HUES48 (cell line): Measurements from ENCODE around the gene CEP290.

ENCODE experiments used
- H3K27ac ChIP-seq: one replicate; pipeline ENCODE4 v1.7.0; 2013; ENCODE audit warnings: low read depth, low read length, inconsistent platforms
- H3K27me3 ChIP-seq: 2 replicates; pipeline ENCODE4 v1.6.1; 2013; ENCODE audit warnings: mild to moderate bottlenecking, low read length; ENCODE audit not compliant: control insufficient read depth, insufficient read depth
- H3K36me3 ChIP-seq: 2 replicates; pipeline ENCODE4 v1.6.1; 2013; ENCODE audit warnings: low read length; ENCODE audit not compliant: control insufficient read depth, insufficient read depth
- H3K4me1 ChIP-seq: 2 replicates; pipeline ENCODE4 v1.6.1; 2013; ENCODE audit warnings: mild to moderate bottlenecking, low read length; ENCODE audit not compliant: control insufficient read depth, insufficient read depth
- H3K4me3 ChIP-seq: 2 replicates; pipeline ENCODE4 v1.5.1; 2013; ENCODE audit warnings: mild to moderate bottlenecking, low read depth, low read length
- H3K9ac ChIP-seq: 2 replicates; pipeline ENCODE4 v1.6.1; 2013; ENCODE audit warnings: mild to moderate bottlenecking, low read depth, low read length, moderate library complexity
- H3K9me3 ChIP-seq: 2 replicates; pipeline ENCODE4 v1.6.1; 2013; ENCODE audit warnings: low read length; ENCODE audit not compliant: control insufficient read depth, insufficient read depth

The CEP290 gene

GRCh38 chr12:88093573-88093972 lies 48.3 kb downstream of the CEP290 start:
- no peaks in the 10 kb centered on the region for H3K27me3 ChIP-seq
- H3K9me3 ChIP-seq: no peaks in the 10 kb centered on the region
- no peak overlapping the region for H3K9ac ChIP-seq
- peaks cover 10% of the 10 kb centered on the region for H3K36me3 ChIP-seq
- H3K4me1 ChIP-seq: no peaks in the 10 kb centered on the region
- H3K27ac ChIP-seq: no peak overlapping the region
- no peak overlapping the region for H3K4me3 ChIP-seq

- no peak overlapping the region for H3K9ac ChIP-seq
- no peak overlapping the region for H3K27ac ChIP-seq
- no peaks in the 10 kb centered on the region for H3K27me3 ChIP-seq
- H3K4me3 ChIP-seq: no peak overlapping the region
- H3K36me3 ChIP-seq: peaks cover 14% of the 10 kb centered on the region
- no peaks in the 10 kb centered on the region for H3K9me3 ChIP-seq
- H3K4me1 ChIP-seq: no peaks in the 10 kb centered on the region
Measured at GRCh38 chr12:88092771-88093170, 49.1 kb downstream of the CEP290 start.

- Histone ChIP-seq H3K4me1 (no peaks in the 10 kb centered on the region), H3K36me3 (peaks cover 52% of the 10 kb centered on the region), H3K9ac (no peak overlapping the region), H3K4me3 (no peak overlapping the region), H3K27ac (no peak overlapping the region), H3K27me3 (no peaks in the 10 kb centered on the region), H3K9me3 (no peaks in the 10 kb centered on the region)
Measured at GRCh38 chr12:88084210-88084609, 57.7 kb downstream of the CEP290 start.

GRCh38 chr12:88083634-88084033 lies 58.3 kb downstream of the CEP290 start:
- no peak overlapping the region for H3K9ac ChIP-seq
- no peak overlapping the region for H3K4me3 ChIP-seq
- no peaks in the 10 kb centered on the region for H3K27me3 ChIP-seq
- peaks cover 51% of the 10 kb centered on the region for H3K36me3 ChIP-seq
- no peaks in the 10 kb centered on the region for H3K4me1 ChIP-seq
- no peak overlapping the region for H3K27ac ChIP-seq
- no peaks in the 10 kb centered on the region for H3K9me3 ChIP-seq

GRCh38 chr12:88081247-88081646 lies 60.6 kb downstream of the CEP290 start:
- H3K4me3 ChIP-seq: no peak overlapping the region
- H3K36me3 ChIP-seq: peaks cover 61% of the 10 kb centered on the region

GRCh38 chr12:88067301-88067700 lies 74.6 kb downstream of the CEP290 start:
- H3K9ac ChIP-seq: no peak overlapping the region
- H3K9me3 ChIP-seq: no peaks in the 10 kb centered on the region
- H3K4me1 ChIP-seq: no peaks in the 10 kb centered on the region; the same call in 1 of the 2 replicates
- no peak overlapping the region for H3K27ac ChIP-seq
- H3K27me3 ChIP-seq: no peaks in the 10 kb centered on the region
- 0 out of 2 replicates have a peak, but pooled peaks cover 6% of the 10 kb centered on the region for H3K36me3 ChIP-seq
- no peak overlapping the region for H3K4me3 ChIP-seq

More at GRCh38 chr12:88081247-88081646, 60.6 kb downstream of the CEP290 start:
- Histone ChIP-seq H3K27me3 (no peaks in the 10 kb centered on the region), H3K4me1 (no peaks in the 10 kb centered on the region), H3K27ac (no peak overlapping the region), H3K9ac (no peak overlapping the region), H3K9me3 (no peaks in the 10 kb centered on the region)

- Histone ChIP-seq H3K4me3 (no peak overlapping the region), H3K36me3 (0 out of 2 replicates have a peak, but pooled peaks cover 9% of the 10 kb centered on the region), H3K9ac (no peak overlapping the region), H3K27ac (no peak overlapping the region), H3K4me1 (no peaks in the 10 kb centered on the region), H3K27me3 (no peaks in the 10 kb centered on the region), H3K9me3 (no peaks in the 10 kb centered on the region)
Measured at GRCh38 chr12:88063375-88063774, 78.5 kb downstream of the CEP290 start.

GRCh38 chr12:88062474-88062873 lies 79.4 kb downstream of the CEP290 start:
- Histone ChIP-seq H3K4me1 (no peaks in the 10 kb centered on the region), H3K4me3 (no peak overlapping the region), H3K27ac (no peak overlapping the region), H3K27me3 (no peaks in the 10 kb centered on the region), H3K9ac (no peak overlapping the region), H3K36me3 (peaks cover 11% of the 10 kb centered on the region; the same call in 1 of the 2 replicates), H3K9me3 (no peaks in the 10 kb centered on the region)

GRCh38 chr12:88058719-88059077 lies 83.2 kb downstream of the CEP290 start:
- H3K27me3 ChIP-seq: no peaks in the 10 kb centered on the region
- H3K27ac ChIP-seq: no peak overlapping the region
- peaks cover 19% of the 10 kb centered on the region for H3K36me3 ChIP-seq

GRCh38 chr12:88057994-88058718 lies 83.7 kb downstream of the CEP290 start:
- no peak overlapping the region for H3K4me3 ChIP-seq
- H3K4me1 ChIP-seq: no peaks in the 10 kb centered on the region
- H3K9ac ChIP-seq: no peak overlapping the region
- no peaks in the 10 kb centered on the region for H3K9me3 ChIP-seq
- H3K27me3 ChIP-seq: no peaks in the 10 kb centered on the region
- H3K27ac ChIP-seq: no peak overlapping the region
- peaks cover 21% of the 10 kb centered on the region for H3K36me3 ChIP-seq

More at GRCh38 chr12:88058719-88059077, 83.2 kb downstream of the CEP290 start:
- no peaks in the 10 kb centered on the region for H3K4me1 ChIP-seq
- no peak overlapping the region for H3K4me3 ChIP-seq
- H3K9me3 ChIP-seq: no peaks in the 10 kb centered on the region
- no peak overlapping the region for H3K9ac ChIP-seq

- no peak overlapping the region for H3K9ac ChIP-seq
- H3K36me3 ChIP-seq: peaks cover 29% of the 10 kb centered on the region
- H3K27me3 ChIP-seq: no peaks in the 10 kb centered on the region
- H3K4me3 ChIP-seq: no peak overlapping the region
- H3K27ac ChIP-seq: no peak overlapping the region
- no peaks in the 10 kb centered on the region for H3K9me3 ChIP-seq
- H3K4me1 ChIP-seq: no peaks in the 10 kb centered on the region
Measured at GRCh38 chr12:88056571-88056970, 85.3 kb downstream of the CEP290 start.
